BLaER1 treated with 17β-estradiol and CSF1 and Interleukin-3, amounts not matched to agents 10 nM and 100 nM (cell line): ENCODE results near the gene ANO1.
A peak's percentile ranks its signal among the peaks of the same experiment; 100 is the strongest.

ENCODE experiments used
- H3K27ac ChIP-seq, 11 experiments: shearing (Covaris generic); formaldehyde crosslinking; 2 replicates each; pipeline ENCODE4 v1.8.1; 2022
- H3K27me3 ChIP-seq, 11 experiments: shearing (Covaris generic); formaldehyde crosslinking; 2 replicates each; pipeline ENCODE4 v1.8.1; 2022
- H3K36me3 ChIP-seq, 11 experiments: shearing (Covaris generic); formaldehyde crosslinking; 2 replicates each; pipeline ENCODE4 v1.8.1; 2022
- H3K4me1 ChIP-seq, 10 experiments: shearing (Covaris generic); formaldehyde crosslinking; 2 replicates each; pipeline ENCODE4 v1.8.1; 2022
- H3K4me2 ChIP-seq, 11 experiments: shearing (Covaris generic); formaldehyde crosslinking; 2 replicates each; pipeline ENCODE4 v1.8.1; 2022
- H3K4me3 ChIP-seq, 10 experiments: shearing (Covaris generic); formaldehyde crosslinking; 2 replicates each; pipeline ENCODE4 v1.8.1; 2022
- H3K9ac ChIP-seq, 11 experiments: shearing (Covaris generic); formaldehyde crosslinking; 2 replicates each; pipeline ENCODE4 v1.8.1; 2022
- H3K9me3 ChIP-seq, 11 experiments: shearing (Covaris generic); formaldehyde crosslinking; replicated peaks in 1 of 11; 2 replicates each; pipeline ENCODE4 v1.8.1; 2022
- H4K20me1 ChIP-seq, 11 experiments: shearing (Covaris generic); formaldehyde crosslinking; 2 replicates each; pipeline ENCODE4 v1.8.1; 2022
- Cebpa-rat ChIP-seq, 11 experiments: shearing (Covaris generic); IDR thresholded peaks; 2 replicates each; pipeline ENCODE4 v1.8.1; 2022

Gene ANO1

DNA sequence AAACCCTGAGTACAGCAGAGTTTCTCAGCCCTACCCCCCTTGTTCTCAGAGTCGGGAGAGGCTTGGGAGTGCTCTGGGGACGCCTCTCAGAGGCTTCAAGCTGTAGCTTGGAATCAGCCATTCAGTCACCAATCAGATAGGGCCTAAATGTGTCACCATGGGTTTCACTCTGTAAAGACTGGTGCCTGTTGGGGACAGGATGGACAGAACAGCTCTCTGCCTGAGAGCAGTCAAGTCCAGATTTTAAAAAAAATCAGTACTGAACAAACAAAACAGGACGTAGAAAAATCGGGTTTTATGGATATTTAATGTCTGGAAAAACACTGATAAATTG is 126.3 kb downstream of the ANO1 start:
- Histone ChIP-seq H3K4me2 (peak overlapping the region; percentile 87 to 99 (median 98)), H3K27me3 (no peaks in the 10 kb centered on the region), H3K27ac (peak overlapping the region; percentile 72 to 99 (median 97); a peak in 21 of 22 replicates), H3K9me3 (0 out of 22 replicates have a peak, but pooled peaks cover 0 to 3% (median 0%) of the 10 kb centered on the region in 11 experiments), H3K36me3 (peaks cover 42 to 52% (median 49%) of the 10 kb centered on the region in 11 experiments), H3K4me3 (peak overlapping the region; percentile 84 to 99 (median 90)), H4K20me1 (peaks cover 55 to 56% (median 56%) of the 10 kb centered on the region in 11 experiments), H3K4me1 (peaks cover 30 to 62% (median 42%) of the 10 kb centered on the region in 10 experiments), H3K9ac (peak overlapping the region; percentile 91 to 99 (median 98))
- no peak for TF ChIP-seq Cebpa-rat (IDR thresholded peaks at IDR 0.05)

GRCh38 chr11:70205049-70205725 is 127.1 kb downstream of the ANO1 start:
- H3K27ac ChIP-seq: peak overlapping the region in 8 of 11 experiments; percentile 90 to 99 (median 97); a peak in 12 of 22 replicates

GRCh38 chr11:70205766-70206165 is 127.6 kb downstream of the ANO1 start:
- H3K4me2 ChIP-seq: peak overlapping the region in 6 of 11 experiments; percentile 20 to 99 (median 94); a peak in 9 of 22 replicates
- H3K9me3 ChIP-seq: no peaks in the 10 kb centered on the region
- no peaks in the 10 kb centered on the region for H3K27me3 ChIP-seq
- H3K4me3 ChIP-seq: no peak overlapping the region
- TF ChIP-seq Cebpa-rat (IDR thresholded peaks at IDR 0.05): no peak
- peaks cover 30 to 68% (median 48%) of the 10 kb centered on the region in 10 experiments for H3K4me1 ChIP-seq
- H3K36me3 ChIP-seq: peaks cover 47 to 59% (median 54%) of the 10 kb centered on the region in 11 experiments
- H3K9ac ChIP-seq: peak overlapping the region in 6 of 11 experiments; percentile 11 to 98 (median 28); a peak in 4 of 22 replicates
- peak overlapping the region in 1 of 11 experiments; percentile 99; a peak in 2 of 22 replicates for H3K27ac ChIP-seq
- H4K20me1 ChIP-seq: peaks cover 62 to 70% (median 67%) of the 10 kb centered on the region in 11 experiments

More at GRCh38 chr11:70205049-70205725, 127.1 kb downstream of the ANO1 start:
- H3K4me2 ChIP-seq: peak overlapping the region; percentile 87 to 99 (median 98)
- no peaks in the 10 kb centered on the region for H3K27me3 ChIP-seq
- H3K4me3 ChIP-seq: peak overlapping the region in 5 of 10 experiments; percentile 89 to 99 (median 90); a peak in 9 of 20 replicates
- no peak for TF ChIP-seq Cebpa-rat (IDR thresholded peaks at IDR 0.05)
- H3K36me3 ChIP-seq: peaks cover 47 to 59% (median 54%) of the 10 kb centered on the region in 11 experiments
- H4K20me1 ChIP-seq: peaks cover 62 to 64% (median 63%) of the 10 kb centered on the region in 11 experiments
- H3K9me3 ChIP-seq: 0 out of 22 replicates have a peak, but pooled peaks cover 0 to 3% (median 0%) of the 10 kb centered on the region in 11 experiments
- peak overlapping the region; percentile 91 to 99 (median 98); a peak in 17 of 22 replicates for H3K9ac ChIP-seq
- H3K4me1 ChIP-seq: peaks cover 30 to 68% (median 47%) of the 10 kb centered on the region in 10 experiments

GRCh38 chr11:70206226-70206981 is 128.3 kb downstream of the ANO1 start:
- no peak overlapping the region for H3K4me3 ChIP-seq
- no peaks in the 10 kb centered on the region for H3K27me3 ChIP-seq
- TF ChIP-seq Cebpa-rat (IDR thresholded peaks at IDR 0.05): no peak
- H3K4me1 ChIP-seq: peaks cover 30 to 62% (median 45%) of the 10 kb centered on the region in 10 experiments
- H3K4me2 ChIP-seq: peak overlapping the region in 4 of 11 experiments; percentile 7 to 99 (median 14); a peak in 4 of 22 replicates
- peak overlapping the region in 1 of 11 experiments; percentile 99; a peak in 2 of 22 replicates for H3K27ac ChIP-seq
- H3K36me3 ChIP-seq: peaks cover 47 to 59% (median 54%) of the 10 kb centered on the region in 11 experiments
- peak overlapping the region in 3 of 11 experiments; percentile 18 to 35 (median 33); a peak in 3 of 22 replicates for H3K9ac ChIP-seq
- H3K9me3 ChIP-seq: no peaks in the 10 kb centered on the region
- peaks cover 62 to 75% (median 67%) of the 10 kb centered on the region in 11 experiments for H4K20me1 ChIP-seq

GRCh38 chr11:70206982-70207376 is 128.9 kb downstream of the ANO1 start:
- no peaks in the 10 kb centered on the region for H3K9me3 ChIP-seq
- H3K9ac ChIP-seq: peak overlapping the region in 2 of 11 experiments; percentile 18 to 33; a peak in 3 of 22 replicates
- peaks cover 26 to 56% (median 40%) of the 10 kb centered on the region in 10 experiments for H3K4me1 ChIP-seq
- H4K20me1 ChIP-seq: peaks cover 62 to 75% (median 67%) of the 10 kb centered on the region in 11 experiments
- TF ChIP-seq Cebpa-rat (IDR thresholded peaks at IDR 0.05): no peak
- H3K4me2 ChIP-seq: peak overlapping the region in 1 of 11 experiments; percentile 99; a peak in 1 of 22 replicates
- no peaks in the 10 kb centered on the region for H3K27me3 ChIP-seq
- H3K36me3 ChIP-seq: peaks cover 47 to 59% (median 54%) of the 10 kb centered on the region in 11 experiments
- H3K27ac ChIP-seq: no peak overlapping the region
- no peak overlapping the region for H3K4me3 ChIP-seq

DNA sequence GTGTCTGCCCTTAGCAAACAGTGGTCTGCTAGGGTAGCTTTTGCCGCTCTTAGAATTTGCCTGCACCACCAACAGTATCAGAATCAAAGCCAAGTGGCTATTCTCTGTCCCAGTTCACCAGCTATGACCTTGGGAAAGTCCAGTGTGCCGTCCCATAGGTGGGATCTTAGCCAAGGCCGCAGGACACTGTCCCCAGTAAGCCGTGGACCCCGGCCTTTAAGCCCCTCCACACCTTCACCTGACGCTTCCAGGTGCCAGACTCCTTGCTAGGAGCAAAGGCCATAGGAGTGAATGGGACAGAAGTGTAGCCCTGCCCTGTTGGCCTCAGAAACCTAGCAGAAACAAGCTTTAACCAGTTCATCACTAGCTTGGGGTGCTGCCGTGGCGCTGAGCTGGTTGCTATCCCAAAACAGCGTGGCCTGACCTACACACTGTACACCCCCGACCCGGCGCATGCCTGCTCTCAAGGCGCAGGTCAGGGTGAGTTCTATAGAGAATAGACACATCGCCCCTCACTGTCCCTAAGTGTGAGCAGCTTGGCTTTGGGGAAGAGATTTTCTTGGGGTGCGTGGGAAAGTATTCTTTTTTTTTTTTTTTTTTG is 129.5 kb downstream of the ANO1 start:
- no peak overlapping the region for H3K4me3 ChIP-seq
- peaks cover 19 to 50% (median 33%) of the 10 kb centered on the region in 10 experiments for H3K4me1 ChIP-seq
- H3K36me3 ChIP-seq: peaks cover 47 to 59% (median 54%) of the 10 kb centered on the region in 11 experiments
- no peak overlapping the region for H3K27ac ChIP-seq
- no peaks in the 10 kb centered on the region for H3K9me3 ChIP-seq
- H4K20me1 ChIP-seq: peaks cover 62 to 75% (median 67%) of the 10 kb centered on the region in 11 experiments
- no peaks in the 10 kb centered on the region for H3K27me3 ChIP-seq
- peak overlapping the region in 3 of 11 experiments; percentile 4 to 36 (median 15); a peak in 1 of 22 replicates for H3K9ac ChIP-seq
- H3K4me2 ChIP-seq: no peak overlapping the region
- no peak for TF ChIP-seq Cebpa-rat (IDR thresholded peaks at IDR 0.05)

GRCh38 chr11:70209391-70209912 is 131.3 kb downstream of the ANO1 start:
- H3K27ac ChIP-seq: no peak overlapping the region
- H4K20me1 ChIP-seq: peaks cover 56 to 69% (median 62%) of the 10 kb centered on the region in 11 experiments
- peaks cover 47 to 56% (median 54%) of the 10 kb centered on the region in 11 experiments for H3K36me3 ChIP-seq
- no peaks in the 10 kb centered on the region for H3K9me3 ChIP-seq
- H3K4me2 ChIP-seq: no peak overlapping the region
- no peak overlapping the region for H3K4me3 ChIP-seq
- no peak overlapping the region for H3K9ac ChIP-seq
- TF ChIP-seq Cebpa-rat (IDR thresholded peaks at IDR 0.05): no peak
- peaks cover 11 to 44% (median 26%) of the 10 kb centered on the region in 10 experiments for H3K4me1 ChIP-seq
- H3K27me3 ChIP-seq: no peaks in the 10 kb centered on the region

DNA sequence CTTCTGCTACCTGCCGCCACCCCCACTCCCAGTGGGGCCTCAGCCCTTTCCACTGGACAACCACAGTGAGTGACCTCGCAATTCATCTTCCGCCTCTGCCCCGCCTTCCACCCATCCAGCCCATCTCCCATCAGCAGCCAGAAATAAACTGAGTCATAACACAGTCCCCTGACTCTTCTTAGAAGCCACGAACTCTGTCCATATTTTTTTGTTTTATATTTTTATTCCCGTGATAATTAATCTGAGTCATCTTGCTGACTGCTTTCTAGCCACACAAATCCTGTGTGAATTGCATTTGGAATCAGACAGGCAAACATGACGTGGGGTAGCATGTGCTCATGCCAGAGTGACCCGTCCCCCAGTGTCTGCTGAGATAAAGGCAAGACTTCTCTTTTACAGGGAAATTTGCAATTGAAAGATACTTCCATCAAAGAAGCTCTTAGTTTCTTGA is 132.0 kb downstream of the ANO1 start:
- Histone ChIP-seq H3K9ac (no peak overlapping the region), H4K20me1 (peaks cover 50 to 62% (median 56%) of the 10 kb centered on the region in 11 experiments), H3K36me3 (peaks cover 45 to 51% (median 48%) of the 10 kb centered on the region in 11 experiments)

More for the DNA sequence above, 132.0 kb downstream of the ANO1 start:
- Histone ChIP-seq H3K27me3 (no peaks in the 10 kb centered on the region), H3K4me1 (peaks cover 5 to 37% (median 20%) of the 10 kb centered on the region in 10 experiments), H3K4me2 (no peak overlapping the region), H3K4me3 (no peak overlapping the region), H3K9me3 (no peaks in the 10 kb centered on the region), H3K27ac (no peak overlapping the region)
- TF ChIP-seq Cebpa-rat (IDR thresholded peaks at IDR 0.05): no peak
